Epithelial cell of esophagus (primary cell): ENCODE data around the gene ZDHHC3.
"Not testable (repeated sequence)": the region's sequence is repeated elsewhere in the genome, so short reads cannot be mapped to it uniquely, and the experiment has no call there.

Source experiments
- DNase-seq: peaks from one replicate; pipeline ENCODE4 v3.0.0; 2010; ENCODE audit warnings: low read depth
- H3K4me3 ChIP-seq: 2 replicates; pipeline ENCODE4 v1.5.1; 2011; ENCODE audit warnings: mild to moderate bottlenecking, low read length, control low read depth
- CTCF ChIP-seq: IDR thresholded peaks from 2 replicates; pipeline ENCODE4 v1.5.1; 2011; ENCODE audit warnings: low read depth, mild to moderate bottlenecking, low read length, control low read depth, inconsistent platforms; ENCODE audit not compliant: insufficient read depth; ENCODE audit errors: missing control alignments

Gene ZDHHC3

GRCh38 chr3:44958386-44958785 lies 17.6 kb downstream of the ZDHHC3 start:
- TF ChIP-seq CTCF, result no peak
- DNase-seq, result peak; percentile 64
- no peak overlapping the region for H3K4me3 ChIP-seq

GRCh38 chr3:44957986-44958385 lies 18.0 kb downstream of the ZDHHC3 start:
- no peak for TF ChIP-seq CTCF
- H3K4me3 ChIP-seq, result no peak overlapping the region
- DNase-seq, result no peak

- DNase-seq, result no peak
- TF ChIP-seq CTCF, result no peak
- no peak overlapping the region for H3K4me3 ChIP-seq
These were observed 20.1 kb downstream of the ZDHHC3 start for GRCh38 chr3:44955917-44956316.

GRCh38 chr3:44954962-44955361 lies 21.0 kb downstream of the ZDHHC3 start:
- DNase-seq, result peak; percentile 36
- TF ChIP-seq CTCF, result no peak
- no peak overlapping the region for H3K4me3 ChIP-seq

- no peak for TF ChIP-seq CTCF
- DNase-seq, result no peak
- no peak overlapping the region for H3K4me3 ChIP-seq
These were observed 21.7 kb downstream of the ZDHHC3 start for GRCh38 chr3:44954304-44954703.

- H3K4me3 ChIP-seq, result no peak overlapping the region
- DNase-seq, result peak; percentile 59
- no peak for TF ChIP-seq CTCF
These were observed 23.3 kb downstream of the ZDHHC3 start for GRCh38 chr3:44952689-44953088.

- TF ChIP-seq CTCF, result no peak
- no peak for DNase-seq
- no peak overlapping the region for H3K4me3 ChIP-seq
These were observed 25.7 kb downstream of the ZDHHC3 start for GRCh38 chr3:44950275-44950734.

GRCh38 chr3:44949770-44950169 lies 26.2 kb downstream of the ZDHHC3 start:
- DNase-seq, H3K4me3 ChIP-seq: not testable (repeated sequence)
